G401.6 (cell line): ENCODE data around the gene ADAMTS3.

ENCODE experiments used
- FAIRE-seq: peaks from 2 replicates; lab custom pipeline; 2012; peaks lifted over from hg19 to GRCh38; lab: Jason Lieb, UNC

Gene ADAMTS3

GRCh38 chr4:72286910-72287309 is 282.1 kb downstream of the ADAMTS3 start:
- FAIRE-seq: no peak

GRCh38 chr4:72286185-72286584 is 282.8 kb downstream of the ADAMTS3 start:
- peak; percentile 87 for FAIRE-seq

- no peak for FAIRE-seq
These were observed 285.7 kb downstream of the ADAMTS3 start for GRCh38 chr4:72283357-72283756.

GRCh38 chr4:72280252-72280651 is 288.8 kb downstream of the ADAMTS3 start:
- FAIRE-seq: no peak

DNA sequence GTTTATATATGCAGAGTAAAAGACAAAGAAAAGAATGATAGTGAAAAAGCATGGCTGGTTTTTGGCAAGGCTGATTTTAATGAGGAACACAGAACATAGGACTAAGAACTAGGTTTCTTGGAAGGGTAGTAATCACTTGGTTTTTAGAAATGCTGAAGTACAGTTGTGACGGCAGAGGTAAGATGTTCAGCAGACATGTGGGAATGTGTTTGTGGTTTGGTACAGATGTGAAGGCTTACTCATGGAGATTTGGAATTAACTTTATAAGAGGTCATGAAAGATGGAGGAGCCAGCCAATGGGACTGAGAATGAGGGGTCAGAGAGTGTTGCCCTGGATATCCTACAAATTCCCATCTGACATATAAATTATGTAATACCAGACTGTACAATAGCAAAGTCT is 293.6 kb downstream of the ADAMTS3 start:
- FAIRE-seq: no peak

DNA sequence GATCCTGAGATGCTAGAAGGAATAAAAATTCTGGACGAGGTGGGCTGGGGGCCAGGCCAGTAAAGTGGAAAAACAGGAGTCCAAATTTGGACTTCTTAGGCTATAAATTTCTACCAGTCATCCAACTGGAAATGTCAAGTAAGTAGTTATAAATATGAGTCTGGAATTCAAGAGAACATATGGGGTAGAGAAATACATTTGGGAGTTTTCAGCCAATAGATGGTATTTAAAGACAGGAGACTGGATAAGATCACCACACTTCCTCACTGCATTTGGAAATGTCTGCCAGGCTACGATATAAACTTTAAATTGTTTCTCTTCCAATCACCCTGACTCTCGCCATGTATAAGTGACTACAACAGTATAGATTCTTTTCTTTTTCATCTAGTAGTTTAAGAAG is 294.8 kb downstream of the ADAMTS3 start:
- no peak for FAIRE-seq

DNA sequence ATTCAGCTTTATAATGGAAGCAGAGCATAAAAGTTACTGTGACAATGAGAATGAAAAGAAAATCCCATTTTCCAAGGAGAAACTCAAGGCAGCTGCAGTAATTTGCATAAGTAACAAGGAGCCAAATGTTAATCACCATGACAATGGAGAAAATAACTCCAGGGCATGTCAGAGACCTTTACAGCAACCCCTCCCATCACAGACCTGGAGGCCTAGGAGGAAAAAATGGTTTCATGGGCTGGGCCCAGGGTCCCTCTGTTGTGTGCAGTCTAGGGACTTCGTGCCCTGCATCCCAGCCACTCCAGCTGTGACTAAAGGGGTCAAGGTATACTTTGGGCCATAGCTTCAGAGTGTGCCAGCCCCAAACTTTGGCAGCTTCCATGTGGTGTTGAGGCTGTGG is 313.8 kb downstream of the ADAMTS3 start:
- no peak for FAIRE-seq

GRCh38 chr4:72243641-72244040 is 325.4 kb downstream of the ADAMTS3 start:
- no peak for FAIRE-seq

DNA sequence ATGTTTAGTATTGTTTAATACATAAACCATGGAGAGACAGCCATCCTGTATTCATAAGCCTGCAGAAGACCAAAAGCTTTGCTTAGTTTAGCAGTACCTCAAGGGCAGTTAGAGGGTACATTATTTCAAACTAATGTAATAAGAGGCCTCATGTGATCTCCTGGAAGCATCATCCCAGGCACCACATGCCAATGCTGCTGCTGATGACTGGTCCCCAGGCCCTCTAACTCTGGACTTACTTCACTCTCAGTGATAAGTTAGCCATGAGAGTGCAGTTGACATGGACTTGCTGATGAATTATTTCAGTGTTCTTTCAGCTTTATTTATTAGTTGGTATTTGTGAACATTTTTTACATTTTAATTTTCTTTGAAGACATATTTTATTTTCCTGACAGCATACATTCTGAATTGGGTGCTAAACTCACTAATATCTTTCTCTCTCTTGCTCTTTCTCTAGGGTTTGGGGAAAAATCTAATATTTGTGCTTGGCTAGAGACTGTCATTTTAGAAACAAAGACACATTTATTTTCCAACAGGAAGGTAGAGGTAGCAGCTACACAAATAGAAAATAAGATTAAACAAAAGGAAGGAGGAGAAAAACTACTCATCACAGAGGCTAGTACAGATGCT is 329.4 kb downstream of the ADAMTS3 start:
- no peak for FAIRE-seq
